HCT116 (cell line): Measurements from ENCODE around the gene APCDD1L. TPM values are rescaled to one million over a fixed set of nuclear protein-coding genes. Genes with fewer than 3 reads are reported as not detected.

Experiments
- ATAC-seq: fragments of 200-7000 bp; cut with Tn5 transposase; 2 replicates; pipeline ENCODE4 v1.9.1; 2020; ENCODE audit warnings: mild to moderate bottlenecking, moderate library complexity
- BruUV-seq: library from RNA; stranded (reverse); fragments of 400-500 nt; replicated peaks from 2 replicates; lab custom pipeline; 2021; lab: Mats Ljungman, UMichigan
- CTCF ChIA-PET: fragments of 300-600 bp; sonication (Branson Sonifier 250); formaldehyde crosslinking; loops from one replicate; lab custom pipeline; 2021; ENCODE audit warnings: antibody characterized with exemption; lab: Charles Lee
- POLR2A ChIA-PET: fragments of 300-600, 350-600 bp; sonication (Branson Sonifier 250); formaldehyde crosslinking; loops from one replicate; lab custom pipeline; 2021; ENCODE audit warnings: antibody characterized with exemption; lab: Charles Lee
- RAD21 ChIA-PET, 2 experiments: fragments of 300-600 bp; sonication (Branson Sonifier 250); formaldehyde crosslinking; loops; one replicate each; lab custom pipeline; 2023; ENCODE audit warnings: low total read pairs in 2 of 2; ENCODE audit not compliant: uncharacterized antibody in 2 of 2, unreplicated experiment in 2 of 2, low non-redundant PET in 1 of 2; lab: Charles Lee
- DNase-seq: peaks from one replicate; pipeline ENCODE4 v3.0.0-alpha.2; 2010; ENCODE audit warnings: low read depth, low spot score
- H2AFZ ChIP-seq: fragments of 200-600 bp; shearing (Covaris generic), sonication (generic); 2 replicates; pipeline ENCODE4 v1.6.1; 2017; ENCODE audit warnings: low read depth, mixed run types, mixed read lengths, antibody characterized with exemption, low read length; ENCODE audit not compliant: poor library complexity, severe bottlenecking
- H3K27ac ChIP-seq: 2 replicates; pipeline ENCODE4 v1.5.1; 2012; ENCODE audit warnings: low read depth, low read length
- H3K27me3 ChIP-seq: fragments of 200-600 bp; sonication (generic); 2 replicates; pipeline ENCODE4 v1.6.1; 2016; ENCODE audit warnings: mixed run types, low read length, mixed read lengths; ENCODE audit not compliant: insufficient read depth
- H3K36me3 ChIP-seq, 2 experiments: fragments of 200-500 bp in 1 of 2; fragments of 200-600 bp in 1 of 2; sonication (Bioruptor generic) in 1 of 2; sonication (generic) in 1 of 2; 2 replicates each; pipeline versions ENCODE4 v1.5.1 to v1.6.1; 2014 to 2016; ENCODE audit warnings: low read length in 2 of 2, inconsistent platforms in 1 of 2, mixed read lengths in 1 of 2, mixed run types in 1 of 2; ENCODE audit not compliant: insufficient read depth in 2 of 2, control insufficient read depth in 1 of 2
- H3K4me1 ChIP-seq, 2 experiments: fragments of 200-600 bp in 1 of 2; sonication (generic) in 1 of 2; 2 replicates each; pipeline versions ENCODE4 v1.5.1 to v1.6.1; 2012 to 2017; ENCODE audit warnings: low read length in 2 of 2, inconsistent platforms in 1 of 2, mild to moderate bottlenecking in 1 of 2, mixed read lengths in 1 of 2, mixed run types in 1 of 2, moderate library complexity in 1 of 2; ENCODE audit not compliant: insufficient read depth in 2 of 2, control insufficient read depth in 1 of 2
- H3K4me2 ChIP-seq: fragments of 200-600 bp; sonication (generic); 2 replicates; pipeline ENCODE4 v1.6.1; 2017; ENCODE audit warnings: mixed run types, low read length, mixed read lengths
- H3K4me3 ChIP-seq, 2 experiments: fragments of 200-600 bp in 1 of 2; sonication (generic) in 1 of 2; replicated peaks in 1 of 2; 2 replicates each; pipeline ENCODE4 v1.5.1; 2011 to 2016; ENCODE audit warnings: low read length in 2 of 2, control low read depth in 1 of 2, low read depth in 1 of 2, mild to moderate bottlenecking in 1 of 2, mixed read lengths in 1 of 2, mixed run types in 1 of 2
- H3K79me2 ChIP-seq: fragments of 200-600 bp; sonication (generic); 2 replicates; pipeline ENCODE4 v1.6.1; 2017; ENCODE audit warnings: mild to moderate bottlenecking, mixed run types, low read length, moderate library complexity, mixed read lengths; ENCODE audit not compliant: insufficient read depth
- H3K9ac ChIP-seq: fragments of 200-600 bp; sonication (generic); 2 replicates; pipeline ENCODE4 v1.6.1; 2016; ENCODE audit warnings: low read length, mixed read lengths
- H3K9me2 ChIP-seq: fragments of 200-600 bp; sonication (generic), shearing (Covaris generic); 2 replicates; pipeline ENCODE4 v1.6.1; 2017; ENCODE audit warnings: mixed run types, mild to moderate bottlenecking, moderate library complexity; ENCODE audit not compliant: insufficient read depth
- H3K9me3 ChIP-seq, 2 experiments: fragments of 200-500 bp in 1 of 2; fragments of 200-600 bp in 1 of 2; sonication (Bioruptor generic) in 1 of 2; sonication (generic) in 1 of 2; 2 replicates each; pipeline ENCODE4 v1.6.1; 2014 to 2017; ENCODE audit warnings: low read length in 2 of 2, mixed read lengths in 2 of 2, inconsistent platforms in 1 of 2, low read depth in 1 of 2, mild to moderate bottlenecking in 1 of 2, mixed run types in 1 of 2, moderate library complexity in 1 of 2; ENCODE audit not compliant: control insufficient read depth in 1 of 2, insufficient read depth in 1 of 2
- H4K20me1 ChIP-seq: fragments of 200-600 bp; sonication (generic), shearing (Covaris generic); 2 replicates; pipeline ENCODE4 v1.6.1; 2017; ENCODE audit warnings: mixed run types, mild to moderate bottlenecking, moderate library complexity; ENCODE audit not compliant: insufficient read depth
- CBX3 ChIP-seq: IDR thresholded peaks from 2 replicates; pipeline ENCODE4 v1.6.1; 2012; ENCODE audit warnings: low read depth
- ELF1 ChIP-seq: IDR thresholded peaks from 2 replicates; pipeline ENCODE4 v1.6.1; 2012; ENCODE audit warnings: low read depth, borderline replicate concordance
- EZH2 ChIP-seq: fragments of 200-600 bp; sonication (generic); IDR thresholded peaks from 2 replicates; pipeline ENCODE4 v1.6.1; 2017; ENCODE audit warnings: antibody characterized with exemption, mixed run types
- EZH2phosphoT487 ChIP-seq: fragments of 200-600 bp; IDR thresholded peaks from 2 replicates; pipeline ENCODE4 v1.6.1; 2018; ENCODE audit warnings: antibody characterized with exemption, borderline replicate concordance
- POLR2A ChIP-seq: IDR thresholded peaks from 2 replicates; pipeline ENCODE4 v1.7.0; 2011; ENCODE audit warnings: borderline replicate concordance; ENCODE audit not compliant: insufficient read depth, insufficient read length; ENCODE audit errors: extremely low read depth
- POLR2AphosphoS5 ChIP-seq: IDR thresholded peaks from 2 replicates; pipeline ENCODE4 v1.6.1; 2011; ENCODE audit warnings: mild to moderate bottlenecking, low read depth, low read length, moderate library complexity
- SIN3A ChIP-seq: IDR thresholded peaks from 2 replicates; pipeline ENCODE4 v1.6.1; 2012; ENCODE audit warnings: low read depth
- ZFX ChIP-seq: fragments of 450-650 bp; IDR thresholded peaks from 2 replicates; pipeline ENCODE4 v1.6.1; 2017
- intact Hi-C: fragments of 100-400 bp; cut with micrococcal nuclease; formaldehyde crosslinking; loops from 2 replicates; pipeline ENCODE4 v1.10.0; 2022
- total RNA-seq: library from RNA; stranded (reverse); gene quantifications from one replicate; pipeline ENCODE4 v1.2.1, GENCODE V29; 2021; ENCODE audit not compliant: unreplicated experiment
- TF ChIP-seq, protein P1 (sequence below): IDR thresholded peaks from 2 replicates; pipeline ENCODE4 v1.6.1; 2011; ENCODE audit warnings: mild to moderate bottlenecking, low read length, moderate library complexity; ENCODE audit not compliant: insufficient replicate concordance; ENCODE audit errors: extremely low read depth

The APCDD1L gene
- total RNA-seq, 1 experiment from 2014 or later, result not detected

- H3K4me2 ChIP-seq, result no peak overlapping the region
- ChIA-PET POLR2A (no interaction called here), CTCF (no interaction called here), RAD21 (no interaction called here)
- H3K36me3 ChIP-seq, result no peaks in the 10 kb centered on the region
- ATAC-seq (no peak), DNase-seq (no peak)
- H3K9me3 ChIP-seq, result no peaks in the 10 kb centered on the region
- no peaks in the 10 kb centered on the region for H4K20me1 ChIP-seq
- H3K9me2 ChIP-seq, result no peaks in the 10 kb centered on the region
- intact Hi-C loops, result no loop called here
- H3K27me3 ChIP-seq, result no peaks in the 10 kb centered on the region
- no peak overlapping the region for H3K4me3 ChIP-seq
- H3K9ac ChIP-seq, result no peak overlapping the region
- H3K27ac ChIP-seq, result no peak overlapping the region
- no peak overlapping the region for H2AFZ ChIP-seq
- no peaks in the 10 kb centered on the region for H3K79me2 ChIP-seq
- no peaks in the 10 kb centered on the region for H3K4me1 ChIP-seq
- BruUV-seq, result no TSS peak
- TF ChIP-seq ZFX (no peak), POLR2A (no peak), ELF1 (no peak)
- TF ChIP-seq, protein P1, sequence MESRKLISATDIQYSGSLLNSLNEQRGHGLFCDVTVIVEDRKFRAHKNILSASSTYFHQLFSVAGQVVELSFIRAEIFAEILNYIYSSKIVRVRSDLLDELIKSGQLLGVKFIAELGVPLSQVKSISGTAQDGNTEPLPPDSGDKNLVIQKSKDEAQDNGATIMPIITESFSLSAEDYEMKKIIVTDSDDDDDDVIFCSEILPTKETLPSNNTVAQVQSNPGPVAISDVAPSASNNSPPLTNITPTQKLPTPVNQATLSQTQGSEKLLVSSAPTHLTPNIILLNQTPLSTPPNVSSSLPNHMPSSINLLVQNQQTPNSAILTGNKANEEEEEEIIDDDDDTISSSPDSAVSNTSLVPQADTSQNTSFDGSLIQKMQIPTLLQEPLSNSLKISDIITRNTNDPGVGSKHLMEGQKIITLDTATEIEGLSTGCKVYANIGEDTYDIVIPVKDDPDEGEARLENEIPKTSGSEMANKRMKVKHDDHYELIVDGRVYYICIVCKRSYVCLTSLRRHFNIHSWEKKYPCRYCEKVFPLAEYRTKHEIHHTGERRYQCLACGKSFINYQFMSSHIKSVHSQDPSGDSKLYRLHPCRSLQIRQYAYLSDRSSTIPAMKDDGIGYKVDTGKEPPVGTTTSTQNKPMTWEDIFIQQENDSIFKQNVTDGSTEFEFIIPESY, result no peak
Observed at GRCh38 chr20:58469616-58470015, 45.6 kb downstream of the APCDD1L start.

GRCh38 chr20:58467572-58468527 lies 47.3 kb downstream of the APCDD1L start:
- no peaks in the 10 kb centered on the region for H3K36me3 ChIP-seq
- no peaks in the 10 kb centered on the region for H3K9me3 ChIP-seq
- intact Hi-C loops, result no loop called here
- ChIA-PET CTCF (no interaction called here), POLR2A (no interaction called here), RAD21 (no interaction called here)
- H3K9me2 ChIP-seq, result no peaks in the 10 kb centered on the region
- H3K79me2 ChIP-seq, result no peaks in the 10 kb centered on the region
- no peak overlapping the region for H3K4me2 ChIP-seq
- no peak overlapping the region for H3K9ac ChIP-seq
- no peak overlapping the region for H3K4me3 ChIP-seq
- TF ChIP-seq CBX3 (no peak), POLR2AphosphoS5 (no peak), SIN3A (no peak), EZH2 (no peak), EZH2phosphoT487 (no peak)
- TF ChIP-seq, protein P1, result no peak
- ATAC-seq (no peak), DNase-seq (no peak)
- H3K27me3 ChIP-seq, result no peaks in the 10 kb centered on the region
- no peak overlapping the region for H3K27ac ChIP-seq
- H4K20me1 ChIP-seq, result no peaks in the 10 kb centered on the region
- no peak overlapping the region for H2AFZ ChIP-seq
- H3K4me1 ChIP-seq, result no peaks in the 10 kb centered on the region
- no TSS peak for BruUV-seq
